SU-DHL-6 (cell line): ENCODE measurements around the gene R3HDM2.

Source experiments
- CTCF ChIP-seq: fragments of 200-600 bp; sonication (generic); IDR thresholded peaks from one replicate; pipeline ENCODE4 v1.5.1; 2017; ENCODE audit warnings: antibody characterized with exemption, mild to moderate bottlenecking, low read length, moderate library complexity; ENCODE audit not compliant: insufficient read depth, poor library complexity, severe bottlenecking
- EZH2phosphoT487 ChIP-seq: fragments of 200-600 bp; sonication (generic), shearing (Covaris generic); conservative IDR thresholded peaks from 2 replicates; pipeline ENCODE4 v1.6.1; 2018; ENCODE audit warnings: mild to moderate bottlenecking, antibody characterized with exemption, low read length, moderate library complexity, mixed read lengths

DNA sequence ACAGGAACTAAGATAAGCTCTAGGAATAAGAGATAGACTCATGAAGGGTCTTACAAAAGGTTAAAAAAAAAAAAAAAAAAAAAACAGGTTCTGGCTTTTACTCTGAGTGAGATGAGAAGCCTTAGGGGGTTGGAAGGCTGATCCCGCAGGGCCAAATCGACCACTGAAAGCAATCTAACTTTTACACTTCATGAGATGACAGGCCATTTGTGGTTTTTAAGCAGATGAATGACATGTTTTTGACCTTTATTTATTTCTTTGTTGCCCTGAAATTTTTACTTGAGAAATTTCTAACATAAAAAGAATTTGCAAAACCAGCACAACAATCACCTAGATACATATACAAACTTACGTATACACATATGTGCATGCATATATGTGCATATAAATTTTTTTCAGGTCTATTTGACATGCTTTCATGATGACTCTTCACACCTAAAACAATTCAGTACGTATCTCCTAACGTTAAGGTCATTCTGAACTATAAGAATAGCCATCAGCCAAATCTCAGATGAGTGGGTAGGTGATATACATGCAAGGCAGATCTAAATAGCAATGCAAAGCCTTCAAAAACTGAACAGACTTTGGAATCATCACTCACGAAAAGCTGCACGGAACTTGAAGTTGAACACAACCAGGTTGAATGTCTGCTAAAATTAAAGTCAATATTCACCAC is 87.0 kb downstream of the R3HDM2 start:
- no peak for TF ChIP-seq CTCF
- no peak for TF ChIP-seq EZH2phosphoT487
